GF-D8 (cell line): ENCODE results near the gene LAMA1.

ENCODE experiments used
- DNase-seq: peaks from one replicate; lab custom pipeline; 2025; lab: John Stamatoyannopoulos, UW

LAMA1 gene

GRCh38 chr18:6994056-6994770, 123.4 kb downstream of the LAMA1 start:
- no peak for DNase-seq

GRCh38 chr18:6992761-6993160, 124.8 kb downstream of the LAMA1 start:
- no peak for DNase-seq

GRCh38 chr18:6983366-6983765, 134.2 kb downstream of the LAMA1 start:
- no peak for DNase-seq

GRCh38 chr18:6982398-6982797, 135.2 kb downstream of the LAMA1 start:
- no peak for DNase-seq

GRCh38 chr18:6980363-6980762, 137.2 kb downstream of the LAMA1 start:
- no peak for DNase-seq

- no peak for DNase-seq
Observed at GRCh38 chr18:6979954-6980353, 137.6 kb downstream of the LAMA1 start.

GRCh38 chr18:6976935-6977334, 140.7 kb downstream of the LAMA1 start:
- DNase-seq, result no peak

GRCh38 chr18:6975084-6975483, 142.5 kb downstream of the LAMA1 start:
- no peak for DNase-seq

GRCh38 chr18:6971823-6972478, 145.6 kb downstream of the LAMA1 start:
- DNase-seq, result no peak

GRCh38 chr18:6963452-6964097, 154.0 kb downstream of the LAMA1 start:
- no peak for DNase-seq

GRCh38 chr18:6962571-6963451, 154.8 kb downstream of the LAMA1 start:
- no peak for DNase-seq

- no peak for DNase-seq
Observed at GRCh38 chr18:6961331-6961730, 156.3 kb downstream of the LAMA1 start.

- no peak for DNase-seq
Observed at GRCh38 chr18:6960656-6961055, 156.9 kb downstream of the LAMA1 start.

- no peak for DNase-seq
Observed at GRCh38 chr18:6960124-6960523, 157.5 kb downstream of the LAMA1 start.

GRCh38 chr18:6959110-6959509, 158.5 kb downstream of the LAMA1 start:
- DNase-seq, result no peak

- DNase-seq, result no peak
Observed at GRCh38 chr18:6956999-6957398, 160.6 kb downstream of the LAMA1 start.

GRCh38 chr18:6956495-6956894, 161.1 kb downstream of the LAMA1 start:
- DNase-seq, result no peak

GRCh38 chr18:6955304-6955703, 162.3 kb downstream of the LAMA1 start:
- DNase-seq, result no peak

GRCh38 chr18:6954501-6954900, 163.1 kb downstream of the LAMA1 start:
- no peak for DNase-seq

- no peak for DNase-seq
Observed at GRCh38 chr18:6951336-6952090, 166.1 kb downstream of the LAMA1 start.

GRCh38 chr18:6950641-6951040, 167.0 kb downstream of the LAMA1 start:
- no peak for DNase-seq
